K562 (cell line): Measurements from ENCODE around the gene DNASE1L1. TPM values are rescaled to one million over a fixed set of nuclear protein-coding genes. Genes with fewer than 3 reads are reported as not detected.

Experiments used
- ARID4B ChIP-seq: sonication (generic); formaldehyde crosslinking; IDR thresholded peaks from 2 replicates; pipeline ENCODE4 v1.8.0; 2022; ENCODE audit warnings: mild to moderate bottlenecking, missing genetic modification reagents
- CHD4 ChIP-seq: fragments of 200-600 bp; sonication (generic); IDR thresholded peaks from 3 replicates; pipeline ENCODE4 v1.6.1; 2012; ENCODE audit warnings: low read depth, mild to moderate bottlenecking, mixed read lengths, low read length, inconsistent platforms; ENCODE audit not compliant: insufficient read depth, insufficient replicate concordance, poor library complexity, severe bottlenecking
- GATA2 ChIP-seq: sonication (generic); formaldehyde crosslinking; IDR thresholded peaks from 2 replicates; pipeline ENCODE4 v1.4.0; 2020; ENCODE audit warnings: mild to moderate bottlenecking, missing genetic modification reagents
- MTA3 ChIP-seq: fragments of 450-650 bp; formaldehyde crosslinking; IDR thresholded peaks from 2 replicates; pipeline ENCODE4 v1.6.1; 2017; ENCODE audit warnings: mild to moderate bottlenecking, borderline replicate concordance
- NCOA6 ChIP-seq: fragments of 450-650 bp; IDR thresholded peaks from 2 replicates; pipeline ENCODE4 v1.6.1; 2017; ENCODE audit warnings: mild to moderate bottlenecking
- NFE2 ChIP-seq: IDR thresholded peaks from 2 replicates; pipeline ENCODE4 v1.6.1; 2014; ENCODE audit warnings: antibody characterized with exemption, low read depth
- PTRF ChIP-seq: fragments of 450-650 bp; IDR thresholded peaks from 2 replicates; pipeline ENCODE4 v1.6.1; 2016; ENCODE audit warnings: mild to moderate bottlenecking, missing genetic modification characterization, missing compliant biosample characterization
- TAF7 ChIP-seq: fragments of 450-650 bp; IDR thresholded peaks from 2 replicates; pipeline ENCODE4 v1.6.1; 2016; ENCODE audit warnings: missing genetic modification characterization, missing compliant biosample characterization
- ZNF277 ChIP-seq: fragments of 250-450 bp; sonication (Bioruptor Pico); IDR thresholded peaks from 2 replicates; pipeline ENCODE4 v1.8.0; 2022; ENCODE audit warnings: inconsistent platforms, mild to moderate bottlenecking, moderate library complexity, borderline replicate concordance
- ZNF444 ChIP-seq: fragments of 250-450 bp; sonication (Bioruptor Pico); IDR thresholded peaks from 2 replicates; pipeline ENCODE4 v1.4.0; 2020; ENCODE audit warnings: mild to moderate bottlenecking, moderate library complexity
- polyA plus RNA-seq, 8 experiments: library from polyadenylated mRNA; depleted of rRNA in 4 of 8; stranded (reverse) in 5 of 8; unstranded in 3 of 8; fragments of >200 nt; fragmentation: Nextera tagmentation in 2 of 8; fragmentation: Illumina TruSeq in 1 of 8; extraction: Ambion mirVana in 2 of 8; extraction: Trizol in 1 of 8; gene quantifications; 2 replicates each; pipeline versions ENCODE4 v1.2.1 to v1.2.3, GENCODE V29; 2011 to 2014; ENCODE audit warnings: inconsistent platforms in 1 of 8, missing spikeins in 1 of 8
- total RNA-seq, 7 experiments: library from RNA; depleted of rRNA in 6 of 7; stranded (reverse); fragments of >200 nt in 6 of 7; fragmentation: Illumina TruSeq in 2 of 7; extraction: Trizol in 2 of 7; gene quantifications; 2 replicates each; pipeline versions ENCODE4 v1.2.1 to v1.2.3, GENCODE V29; 2011 to 2021; ENCODE audit warnings: low replicate concordance in 1 of 7
- TF ChIP-seq, protein P1 (sequence below): fragments of 450-650 bp; conservative IDR thresholded peaks from 2 replicates; pipeline ENCODE4 v1.6.1; 2016; ENCODE audit warnings: missing genetic modification characterization, low read depth, mild to moderate bottlenecking, missing compliant biosample characterization, moderate library complexity
- TF ChIP-seq, protein P2 (sequence below): fragments of 450-650 bp; IDR thresholded peaks from 2 replicates; pipeline ENCODE4 v1.6.1; 2017; ENCODE audit warnings: antibody characterized with exemption
- TF ChIP-seq, protein P3 (sequence below): fragments of 250-450 bp; sonication (Bioruptor Pico); IDR thresholded peaks from 2 replicates; pipeline ENCODE4 v1.5.0; 2021; ENCODE audit warnings: mild to moderate bottlenecking, moderate library complexity

Gene DNASE1L1
- total and polyA plus RNA-seq, 9 of the 15 experiments (the other 6 are each of a cell fraction or from before 2014, with no cell fraction given), result 0.73 to 12.6 (median 7.9) TPM

DNA sequence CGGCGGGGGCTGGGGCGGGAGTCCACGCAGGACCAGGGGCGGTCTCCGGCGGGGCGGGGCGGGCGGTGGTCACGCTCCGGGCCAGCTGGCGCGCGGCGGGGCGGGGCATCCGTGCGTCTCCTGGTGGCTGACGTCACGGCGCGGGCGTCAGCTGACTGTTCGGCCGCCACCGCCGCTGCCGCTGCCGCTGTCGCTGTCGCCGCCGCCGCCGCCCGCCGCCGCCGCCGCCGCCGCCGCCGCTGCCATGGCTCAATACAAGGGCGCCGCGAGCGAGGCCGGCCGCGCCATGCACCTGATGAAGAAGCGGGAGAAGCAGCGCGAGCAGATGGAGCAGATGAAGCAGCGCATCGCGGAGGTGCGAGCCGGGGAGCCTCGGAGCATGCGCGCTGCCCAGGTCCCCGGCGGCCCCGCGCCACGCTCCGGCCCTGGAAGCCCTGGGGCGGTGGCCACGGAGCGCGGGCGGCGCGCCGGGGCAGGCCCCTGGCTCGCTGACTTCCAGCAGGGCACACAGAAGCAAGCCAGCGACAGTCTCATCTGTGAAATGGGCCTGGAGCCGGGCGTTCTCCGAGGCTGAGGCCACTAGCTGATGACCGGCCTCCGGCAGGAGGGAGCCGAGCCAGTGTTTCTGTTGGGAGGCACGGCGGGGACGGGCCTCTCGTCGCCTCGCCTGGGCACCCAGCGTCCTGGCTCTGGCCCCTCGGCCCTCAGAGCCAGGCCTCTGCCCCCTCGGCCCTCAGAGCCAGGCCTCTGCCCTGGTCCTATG, 35.1 kb upstream of the DNASE1L1 start, which contains the start of gene FAM50A (continued):
- no peak for TF ChIP-seq NCOA6
- no peak for TF ChIP-seq ZNF277
- no peak for TF ChIP-seq GATA2 (CRISPR knock-in tag)
- TF ChIP-seq NFE2, result no peak
- TF ChIP-seq, protein P1, sequence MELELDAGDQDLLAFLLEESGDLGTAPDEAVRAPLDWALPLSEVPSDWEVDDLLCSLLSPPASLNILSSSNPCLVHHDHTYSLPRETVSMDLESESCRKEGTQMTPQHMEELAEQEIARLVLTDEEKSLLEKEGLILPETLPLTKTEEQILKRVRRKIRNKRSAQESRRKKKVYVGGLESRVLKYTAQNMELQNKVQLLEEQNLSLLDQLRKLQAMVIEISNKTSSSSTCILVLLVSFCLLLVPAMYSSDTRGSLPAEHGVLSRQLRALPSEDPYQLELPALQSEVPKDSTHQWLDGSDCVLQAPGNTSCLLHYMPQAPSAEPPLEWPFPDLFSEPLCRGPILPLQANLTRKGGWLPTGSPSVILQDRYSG (tag), result no peak
- no peak for TF ChIP-seq MTA3
- TF ChIP-seq PTRF, result no peak
- no peak for TF ChIP-seq ZNF444 (CRISPR knock-in tag)
- TF ChIP-seq TAF7, result no peak
- TF ChIP-seq, protein P2, sequence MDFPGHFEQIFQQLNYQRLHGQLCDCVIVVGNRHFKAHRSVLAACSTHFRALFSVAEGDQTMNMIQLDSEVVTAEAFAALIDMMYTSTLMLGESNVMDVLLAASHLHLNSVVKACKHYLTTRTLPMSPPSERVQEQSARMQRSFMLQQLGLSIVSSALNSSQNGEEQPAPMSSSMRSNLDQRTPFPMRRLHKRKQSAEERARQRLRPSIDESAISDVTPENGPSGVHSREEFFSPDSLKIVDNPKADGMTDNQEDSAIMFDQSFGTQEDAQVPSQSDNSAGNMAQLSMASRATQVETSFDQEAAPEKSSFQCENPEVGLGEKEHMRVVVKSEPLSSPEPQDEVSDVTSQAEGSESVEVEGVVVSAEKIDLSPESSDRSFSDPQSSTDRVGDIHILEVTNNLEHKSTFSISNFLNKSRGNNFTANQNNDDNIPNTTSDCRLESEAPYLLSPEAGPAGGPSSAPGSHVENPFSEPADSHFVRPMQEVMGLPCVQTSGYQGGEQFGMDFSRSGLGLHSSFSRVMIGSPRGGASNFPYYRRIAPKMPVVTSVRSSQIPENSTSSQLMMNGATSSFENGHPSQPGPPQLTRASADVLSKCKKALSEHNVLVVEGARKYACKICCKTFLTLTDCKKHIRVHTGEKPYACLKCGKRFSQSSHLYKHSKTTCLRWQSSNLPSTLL, result no peak
- no peak for TF ChIP-seq CHD4
- TF ChIP-seq, protein P3, sequence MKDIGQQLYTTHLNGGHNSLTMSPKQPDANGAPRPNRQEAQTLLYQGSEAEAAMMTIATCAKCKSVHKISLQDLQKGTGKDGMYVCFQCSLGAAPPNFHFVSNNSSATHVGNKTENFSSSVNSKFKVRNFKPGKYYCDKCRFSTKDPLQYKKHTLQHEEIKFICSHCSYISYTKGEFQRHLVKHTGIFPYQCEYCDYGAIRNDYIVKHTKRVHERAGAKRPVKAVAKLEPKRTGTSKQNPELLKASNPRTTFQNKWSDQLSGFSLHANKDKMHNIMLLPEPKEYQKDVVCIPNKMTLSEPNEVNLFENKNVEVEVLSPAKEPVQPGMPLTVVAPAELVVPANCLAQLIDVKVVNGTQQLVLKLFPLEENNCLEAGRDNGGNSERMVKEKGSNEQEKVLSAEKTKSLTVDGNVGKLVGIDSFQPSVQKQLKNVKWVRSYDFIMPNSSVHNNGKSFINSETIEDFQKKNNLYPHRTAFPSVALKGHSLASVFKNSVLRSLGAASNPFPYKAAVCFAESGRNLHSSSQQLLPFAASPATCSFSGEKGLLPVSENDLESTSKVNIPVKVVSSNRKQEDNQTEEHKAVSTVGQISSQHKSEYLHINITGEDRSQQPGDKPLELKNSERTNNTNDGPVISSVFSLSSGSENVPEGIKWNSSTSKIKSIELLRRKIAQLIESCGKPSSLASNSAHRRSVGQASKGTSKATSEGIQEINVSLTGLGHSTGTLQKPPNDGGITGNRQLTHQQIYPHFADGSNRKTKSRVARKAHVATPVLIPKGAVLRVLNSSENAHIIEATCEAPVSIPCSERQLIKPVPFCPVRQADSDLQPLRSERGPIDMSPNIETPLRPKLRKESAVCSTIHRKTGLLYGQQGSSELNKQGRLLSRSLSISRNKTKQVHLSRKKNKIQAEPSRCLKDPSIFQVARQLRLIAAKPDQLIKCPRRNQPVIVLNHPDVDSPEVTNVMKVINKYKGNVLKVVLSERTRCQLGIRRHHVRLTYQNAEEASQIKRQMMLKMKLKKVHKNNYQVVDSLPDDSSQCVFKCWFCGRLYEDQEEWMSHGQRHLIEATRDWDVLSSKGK, result no peak
- no peak; the same call in 1 of the 2 replicates for TF ChIP-seq ARID4B (CRISPR knock-in tag)
